Right hindlimb (tissue), 1 donor: ENCODE measurements around the gene GPX7.

Experiments used
- DNase-seq: peaks from one replicate; pipeline ENCODE4 v3.0.0-alpha.2; 2018

Gene GPX7

DNA sequence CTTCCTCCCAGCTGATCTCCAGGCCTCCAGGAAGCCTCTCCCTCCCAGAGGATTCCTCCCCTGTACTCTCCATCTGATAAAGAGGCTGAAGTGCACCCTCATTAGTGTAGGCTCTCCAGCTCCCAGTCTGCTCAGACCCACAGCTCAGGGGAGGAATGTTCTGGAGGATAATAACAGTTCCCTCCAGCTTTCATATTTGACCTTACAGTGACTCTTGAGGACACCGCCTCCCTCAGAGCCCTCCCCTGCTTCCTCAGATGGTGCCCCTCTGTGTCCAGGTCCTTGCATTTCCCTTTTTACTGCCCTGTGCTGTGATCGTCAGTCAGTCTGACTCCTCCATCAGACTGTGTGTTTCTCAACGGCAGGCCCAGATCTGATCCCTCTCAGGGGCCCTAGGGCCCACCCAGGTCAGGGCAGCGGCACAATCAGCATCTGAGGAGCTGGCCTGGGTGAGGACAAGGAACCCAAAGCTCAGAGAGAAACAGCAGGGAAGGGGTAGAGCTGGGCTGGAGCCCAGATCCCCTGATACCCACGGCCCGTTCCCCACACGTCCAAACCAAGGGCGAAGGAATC lies 29.7 kb downstream of the GPX7 start:
- no peak for DNase-seq

GRCh38 chr1:52632732-52633290 lies 30.6 kb downstream of the GPX7 start, which contains the start of gene SHISAL2A:
Gene SHISAL2A, plus strand, starts transcription at chr1:52633168. Its CDS starts 326 bp downstream, at chr1:52633494.
- no peak for DNase-seq

DNA sequence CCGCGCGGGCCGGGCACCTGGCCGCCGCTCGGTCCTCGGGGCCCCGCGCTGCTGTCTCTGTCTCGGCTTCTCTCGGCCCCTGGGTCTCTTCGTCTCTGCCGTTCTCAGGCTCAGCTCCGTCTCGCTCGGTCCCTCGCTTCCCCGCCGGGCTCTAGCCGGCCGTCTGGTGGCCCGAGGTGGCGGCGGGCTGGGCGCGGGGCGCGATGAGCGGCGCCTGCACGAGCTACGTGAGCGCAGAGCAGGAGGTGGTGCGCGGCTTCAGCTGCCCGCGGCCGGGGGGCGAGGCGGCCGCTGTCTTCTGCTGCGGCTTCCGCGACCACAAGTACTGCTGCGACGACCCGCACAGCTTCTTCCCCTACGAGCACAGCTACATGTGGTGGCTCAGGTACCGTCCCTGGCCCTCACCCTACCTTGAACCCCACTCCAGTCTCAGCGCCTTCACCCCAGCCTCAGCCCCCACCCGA lies 31.2 kb downstream of the GPX7 start:
- peak; percentile 55 for DNase-seq

- DNase-seq, result no peak
Measured at GRCh38 chr1:52634111-52634510, 31.9 kb downstream of the GPX7 start.

- DNase-seq, result no peak
Measured at GRCh38 chr1:52635321-52636089, 33.3 kb downstream of the GPX7 start.

DNA sequence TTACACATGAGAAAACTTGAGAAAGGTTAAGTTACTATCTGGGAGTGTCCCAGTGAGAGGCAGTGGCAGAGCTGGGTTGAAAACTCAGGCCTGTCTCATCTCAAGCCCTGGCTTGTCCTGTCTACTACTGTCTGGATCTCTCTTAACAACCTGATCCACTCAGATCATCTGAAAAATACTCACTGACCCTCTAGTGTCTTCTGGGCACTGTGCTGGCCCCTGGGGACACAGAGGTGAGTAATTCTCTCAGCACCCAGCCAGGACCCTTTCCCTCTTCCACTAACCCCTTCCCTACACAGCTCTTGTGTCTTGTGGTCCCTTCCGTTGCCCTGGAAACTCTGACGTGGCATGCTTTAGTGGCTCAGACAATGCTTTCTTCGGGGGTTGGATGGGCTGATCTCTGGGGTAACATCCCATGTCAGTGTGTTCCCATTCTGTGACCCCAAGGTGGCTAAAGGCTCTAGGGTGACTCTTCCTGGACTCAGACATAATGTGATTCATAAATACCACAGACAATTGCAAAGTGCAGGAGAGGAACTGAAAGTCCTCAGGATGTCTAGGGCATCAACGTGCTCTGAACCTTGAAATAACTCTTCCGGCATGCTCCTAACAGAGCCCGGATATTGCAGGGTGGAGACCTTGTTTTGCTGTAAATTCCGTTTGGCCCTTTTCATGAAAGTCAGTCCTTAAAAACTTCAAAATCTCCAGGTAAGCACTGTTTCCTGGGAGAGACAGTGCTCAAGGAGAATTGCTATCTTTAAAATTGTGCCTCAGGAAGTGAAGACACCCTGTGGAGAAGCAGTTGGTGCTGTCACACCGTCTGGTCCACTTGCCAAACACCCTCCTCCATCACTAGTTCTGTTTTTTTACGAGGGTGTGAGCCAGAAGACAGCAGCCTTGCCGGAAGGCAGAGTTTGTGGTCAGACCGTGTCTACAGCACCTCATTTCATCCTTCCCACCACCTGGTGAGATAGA lies 34.8 kb downstream of the GPX7 start:
- no peak for DNase-seq

- DNase-seq, result no peak
Measured at GRCh38 chr1:52637946-52638345, 35.8 kb downstream of the GPX7 start.

DNA sequence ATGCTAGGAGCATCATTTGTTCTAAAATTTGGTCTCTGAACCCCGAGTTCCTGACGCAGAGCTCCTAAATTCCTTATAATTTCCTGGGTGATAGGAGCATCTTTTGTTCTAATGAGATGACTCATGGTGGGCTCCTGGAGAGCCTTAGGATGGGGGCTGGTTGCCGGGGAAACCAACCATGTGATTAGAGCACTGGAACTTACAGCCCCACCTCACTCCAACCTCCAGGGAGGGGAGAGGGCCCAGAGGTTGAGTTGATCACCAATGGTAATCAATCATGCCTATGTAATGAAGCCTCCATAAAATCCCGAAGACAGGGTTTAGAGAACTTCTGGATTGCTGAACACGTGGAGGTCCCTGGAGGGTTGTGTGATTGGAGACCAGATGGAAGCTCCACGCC lies 38.5 kb downstream of the GPX7 start:
- DNase-seq, result no peak

GRCh38 chr1:52641307-52641706 lies 39.1 kb downstream of the GPX7 start:
- DNase-seq, result no peak

GRCh38 chr1:52645261-52645660 lies 43.1 kb downstream of the GPX7 start:
- DNase-seq, result no peak

DNA sequence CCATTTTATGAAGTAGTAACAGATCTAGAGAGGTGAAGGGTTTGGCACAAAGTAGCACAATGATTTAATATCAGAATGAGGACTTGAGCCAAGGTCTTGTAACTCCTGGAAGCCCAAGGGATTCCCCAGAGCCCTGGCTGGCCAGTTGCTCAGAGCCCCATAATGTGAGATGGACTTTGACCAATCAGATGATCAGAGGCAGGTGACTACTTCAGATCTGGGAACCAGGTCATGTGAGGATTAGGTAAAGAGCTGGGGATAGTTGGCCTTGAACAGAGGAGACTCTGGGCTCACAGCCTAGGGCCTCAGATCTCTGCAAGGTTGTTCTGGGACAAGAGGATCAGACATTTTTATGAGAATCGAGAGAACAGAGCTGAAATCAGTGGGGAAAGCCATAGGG lies 49.7 kb downstream of the GPX7 start:
- no peak for DNase-seq

DNA sequence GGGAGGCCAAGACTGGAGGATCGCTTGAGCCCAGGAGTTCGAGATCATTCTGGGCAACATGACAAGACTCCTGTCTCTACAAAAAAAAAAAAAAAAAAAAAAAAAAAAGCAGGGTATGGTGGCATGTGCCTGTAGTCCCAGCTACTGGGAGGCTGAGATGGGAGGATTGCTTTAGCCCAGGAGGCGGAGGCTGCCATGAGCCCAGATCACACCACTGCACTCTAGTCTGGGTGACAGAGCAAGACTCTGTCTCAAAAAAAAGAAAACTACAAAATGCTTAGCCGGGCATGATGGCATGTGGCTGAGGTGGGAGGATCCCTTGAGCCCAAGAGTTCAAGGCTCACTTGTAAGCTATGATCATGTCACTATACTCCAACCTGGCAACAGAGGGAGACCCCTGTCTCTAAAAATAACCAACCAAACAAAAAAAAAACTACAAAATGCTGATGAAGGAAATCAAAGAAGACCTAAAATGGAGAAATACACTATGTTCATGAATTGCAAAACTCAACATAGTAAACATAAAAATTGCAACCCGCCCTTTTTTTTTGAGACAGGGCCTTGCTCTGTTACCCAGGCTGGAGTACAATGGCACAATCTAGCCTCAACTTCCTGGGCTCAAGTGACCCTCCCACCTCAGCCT lies 51.2 kb downstream of the GPX7 start:
- DNase-seq, result no peak

GRCh38 chr1:52654063-52654462 lies 51.9 kb downstream of the GPX7 start:
- DNase-seq, result no peak

DNA sequence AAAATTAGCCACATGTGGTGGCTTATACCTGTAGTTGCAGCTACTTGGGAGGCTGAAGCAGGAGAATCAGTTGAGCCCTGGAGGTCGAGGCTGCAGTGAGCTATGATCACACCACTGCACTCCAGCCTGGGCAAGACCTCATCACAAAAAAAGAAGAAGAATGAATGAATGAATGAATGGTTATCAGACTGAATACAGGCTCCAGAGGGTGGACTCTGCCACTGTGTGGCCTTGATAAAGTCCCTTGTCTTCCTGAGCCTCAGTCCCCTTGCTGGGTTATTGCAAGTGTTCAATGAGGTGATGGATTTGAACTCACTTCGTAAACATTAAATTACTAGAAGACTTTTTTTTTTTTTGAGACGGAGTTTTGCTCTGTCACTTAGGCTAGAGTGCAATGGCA lies 55.5 kb downstream of the GPX7 start:
- DNase-seq, result no peak
